HG03175 (cell line): ENCODE data around the gene OR2A14.
"Not testable (repeated sequence)": the region's sequence is repeated elsewhere in the genome, so short reads cannot be mapped to it uniquely, and the experiment has no call there.

Experiments
- ATAC-seq: cut with Tn5 transposase; IDR thresholded peaks from one replicate; pipeline ENCODE4 v1.9.1; 2021; ENCODE audit warnings: mild to moderate bottlenecking, moderate library complexity; ENCODE audit not compliant: unreplicated experiment

The OR2A14 gene

DNA sequence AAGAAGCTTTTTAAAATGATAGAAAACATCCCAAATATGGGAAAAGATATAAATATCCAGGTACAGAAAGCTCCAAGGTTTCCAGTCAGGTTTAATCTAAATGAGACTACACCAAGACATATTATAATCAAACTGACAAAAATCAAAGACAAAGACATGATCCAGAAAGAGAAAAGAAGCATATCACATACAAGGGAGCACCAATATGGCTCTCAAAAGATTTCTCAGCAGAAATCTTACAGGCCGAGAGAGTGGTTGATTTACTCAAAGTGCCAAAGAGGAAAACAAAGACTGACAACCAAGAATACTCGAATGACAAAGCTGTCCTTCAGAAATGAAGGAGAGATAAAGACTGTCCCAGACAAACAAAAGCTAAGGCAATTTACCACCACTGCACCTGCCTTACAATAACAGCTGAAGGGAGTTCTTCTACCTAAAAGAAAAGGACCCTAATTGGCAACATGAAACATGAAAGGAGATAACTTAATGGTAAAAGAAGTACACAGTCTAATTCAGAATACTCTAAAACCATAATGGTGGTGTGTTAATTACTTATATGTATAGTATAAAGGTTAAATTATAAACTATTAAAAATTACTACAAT lies 25.4 kb downstream of the OR2A14 start:
- no peak for ATAC-seq

DNA sequence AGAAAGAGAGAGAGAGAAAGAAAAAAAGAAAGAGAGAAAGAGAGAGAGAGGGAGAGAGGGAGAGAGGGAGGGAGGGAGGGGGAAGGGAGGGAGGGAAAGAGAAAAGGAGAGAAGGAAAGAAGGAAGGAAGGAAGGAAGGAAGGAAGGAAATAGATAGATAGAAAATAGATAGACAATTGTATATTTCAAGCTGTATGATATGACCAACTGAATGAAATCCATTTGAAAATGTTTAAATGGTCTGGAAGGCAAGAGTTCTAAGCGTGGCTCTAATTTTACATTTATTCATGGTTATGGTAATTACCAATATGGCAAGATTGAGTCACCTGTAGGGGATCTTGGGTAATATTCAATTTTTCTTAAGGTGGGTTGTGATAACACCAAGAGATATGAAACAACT lies 35.9 kb downstream of the OR2A14 start:
- no peak for ATAC-seq

DNA sequence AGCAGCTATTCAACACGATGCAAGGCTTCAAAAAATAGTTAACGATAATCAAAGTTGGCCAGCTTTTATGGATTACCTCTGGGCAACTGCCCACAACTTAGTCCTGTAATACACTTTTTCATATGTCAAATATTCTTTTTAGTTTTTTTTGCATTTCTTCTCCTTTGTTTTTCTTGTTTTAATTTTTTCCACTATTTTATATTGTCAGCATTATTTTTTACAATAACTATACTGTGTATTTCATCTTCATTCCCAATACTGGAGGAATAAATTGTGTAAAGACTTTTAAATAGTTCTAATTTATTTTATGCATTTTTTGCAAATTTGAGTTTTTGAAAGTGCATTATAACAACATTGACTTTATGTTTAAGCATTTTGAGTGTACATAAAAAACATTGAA lies 41.8 kb downstream of the OR2A14 start:
- no peak for ATAC-seq

GRCh38 chr7:144171594-144172350 lies 48.8 kb downstream of the OR2A14 start:
- not testable (repeated sequence) for ATAC-seq

DNA sequence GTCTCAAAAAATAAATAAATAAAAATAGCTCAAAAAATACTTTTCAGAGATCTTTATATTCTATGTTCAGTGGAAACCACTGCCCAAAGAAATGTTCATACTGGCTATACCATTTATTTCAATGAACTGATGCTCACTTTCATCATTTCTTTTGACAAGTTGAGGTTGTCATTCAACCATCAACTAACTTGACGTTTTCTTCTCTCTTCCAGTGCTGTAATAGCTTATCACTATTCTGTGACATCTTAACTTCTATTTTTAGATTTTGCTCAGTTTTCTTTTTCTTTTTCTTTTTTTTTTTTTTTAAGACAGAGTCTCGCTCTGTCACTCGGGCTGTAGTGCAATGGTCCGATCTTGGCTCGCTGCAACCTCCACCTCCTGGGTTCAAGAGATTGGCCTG lies 51.6 kb downstream of the OR2A14 start:
- ATAC-seq, result no peak

GRCh38 chr7:144178380-144179164 lies 55.6 kb downstream of the OR2A14 start:
- ATAC-seq, result peak; percentile 97

GRCh38 chr7:144179165-144179479 lies 56.1 kb downstream of the OR2A14 start:
- not testable (repeated sequence) for ATAC-seq
